Measurements from ENCODE around the gene RBP2. TPM values are rescaled to one million over a fixed set of nuclear protein-coding genes. Genes with fewer than 3 reads are reported as not detected.
A peak's percentile ranks its signal among the peaks of the same experiment; 100 is the strongest.

RBP2 gene
- total and polyA plus RNA-seq, 9 of the 15 experiments (the other 6 are each of a cell fraction or from before 2014, with no cell fraction given): not detected

DNA sequence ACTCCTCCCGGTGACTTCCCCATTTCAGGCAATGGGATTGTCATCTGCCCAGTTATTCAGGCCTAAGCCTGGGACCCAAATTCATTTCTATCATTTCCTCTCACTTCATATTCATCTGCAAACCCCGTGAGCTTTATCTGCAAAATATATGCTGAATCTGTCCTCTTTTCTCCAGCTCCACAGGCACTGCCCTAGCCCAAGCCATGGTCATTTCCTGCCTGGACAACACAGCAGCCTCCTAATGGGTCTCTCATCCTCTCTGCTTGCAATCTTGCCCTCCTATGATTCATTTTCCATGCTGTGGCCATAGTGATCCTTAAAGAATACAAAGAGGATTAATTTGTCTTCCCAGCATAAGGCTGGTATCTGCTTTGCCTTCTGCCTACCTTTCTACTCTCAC lies 6.1 kb downstream of the RBP2 start:
- no peak overlapping the region for H2AFZ ChIP-seq (ENCODE audit: low read depth, low read length)
- WGBS (ENCODE audit: insufficient coverage, low coverage, missing lambda C conversion rate): 3% methylated on average over 2 of the region's 2 CpGs
- intact Hi-C loops (cut with micrococcal nuclease): no loop called here
- H3K27ac ChIP-seq (ENCODE audit: extremely low read depth, low read depth, low read length): no peak overlapping the region
- BruUV-seq (replicated peaks): no TSS peak
- H4K20me1 ChIP-seq (replicated peaks; ENCODE audit: control insufficient read depth, insufficient read depth, low read length): 0 out of 2 replicates have a peak, but pooled peaks cover 2% of the 10 kb centered on the region
- no peak for ATAC-seq
- H3K4me3 ChIP-seq: no peak overlapping the region
- in situ Hi-C loops (cut with MboI): no loop called here
- ChIA-PET CTCF (ENCODE audit: low intra/inter-chr PET ratio) (no interaction called here), POLR2A (interaction anchor here (0.9 kb wide), 1 partner anchor 25 kb away, joined by 3 read pairs; no protein-coding TSS in a partner anchor)
- no peak for FAIRE-seq
- H3K9me3 ChIP-seq (replicated peaks; ENCODE audit: control insufficient read depth, insufficient read depth, low read depth, low read length): no peaks in the 10 kb centered on the region
- TF ChIP-seq SMAD2 (IDR thresholded peaks at IDR 0.05; ENCODE audit: low read depth, low read length) (no peak), SPI1 (IDR thresholded peaks at IDR 0.05; ENCODE audit: borderline replicate concordance, low read depth, low read length) (peak; percentile 28; the same call in 1 of the 2 replicates)
- H3K27me3 ChIP-seq (ENCODE audit: control insufficient read depth in 2 of 2, insufficient read depth in 2 of 2, low read length in 2 of 2): peaks cover 0 to 12% of the 10 kb centered on the region in 2 experiments; a peak in 2 of 5 replicates
- no peaks in the 10 kb centered on the region for H3K79me2 ChIP-seq (ENCODE audit: control insufficient read depth, insufficient read depth, low read length)
- no peak for DNase-seq (ENCODE audit: extremely low read depth in 1 of 4, low spot score in 3 of 4)
- no peaks in the 10 kb centered on the region for H3K9me1 ChIP-seq (ENCODE audit: control insufficient read depth, insufficient read depth, low read length)
- H3K36me3 ChIP-seq (ENCODE audit: control insufficient read depth, insufficient read depth, low read length): no peaks in the 10 kb centered on the region
- H3K9ac ChIP-seq (ENCODE audit: insufficient read depth in 1 of 2, low read depth in 2 of 2, low read length in 2 of 2): no peak overlapping the region
- H3K4me2 ChIP-seq (ENCODE audit: insufficient read depth, low read length): no peak overlapping the region
- H3K4me1 ChIP-seq (replicated peaks in 1 of 2; ENCODE audit: control insufficient read depth in 2 of 2, insufficient read depth in 2 of 2, low read length in 2 of 2): no peaks in the 10 kb centered on the region

DNA sequence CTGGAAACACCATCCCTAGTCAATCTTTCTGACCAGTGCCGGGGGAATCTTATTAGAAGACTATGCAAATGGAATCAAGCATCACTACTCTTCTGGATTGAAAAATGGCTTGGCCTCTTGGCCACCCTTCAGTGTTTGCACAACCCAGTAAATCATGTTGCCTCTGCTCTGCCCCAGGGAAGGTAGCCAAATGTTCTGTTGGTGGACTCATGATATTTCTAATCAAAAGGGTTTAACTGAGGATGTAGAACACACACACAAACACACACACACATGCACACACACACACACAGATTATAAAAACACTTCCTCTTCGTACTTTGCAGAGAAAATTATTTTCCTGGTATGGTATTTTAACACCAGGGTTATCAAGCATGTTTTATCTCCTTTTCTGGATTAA lies 7.9 kb downstream of the RBP2 start:
- Histone ChIP-seq H3K36me3 (ENCODE audit: control insufficient read depth, insufficient read depth, low read length) (no peaks in the 10 kb centered on the region), H3K9me3 (replicated peaks; ENCODE audit: control insufficient read depth, insufficient read depth, low read depth, low read length) (no peaks in the 10 kb centered on the region), H2AFZ (ENCODE audit: low read depth, low read length) (no peak overlapping the region), H4K20me1 (replicated peaks; ENCODE audit: control insufficient read depth, insufficient read depth, low read length) (0 out of 2 replicates have a peak, but pooled peaks cover 2% of the 10 kb centered on the region), H3K27me3 (ENCODE audit: control insufficient read depth in 2 of 2, insufficient read depth in 2 of 2, low read length in 2 of 2) (peaks cover 2 to 12% of the 10 kb centered on the region in 2 experiments; a peak in 2 of 5 replicates), H3K4me2 (ENCODE audit: insufficient read depth, low read length) (no peak overlapping the region), H3K27ac (ENCODE audit: extremely low read depth, low read depth, low read length) (no peak overlapping the region), H3K9me1 (ENCODE audit: control insufficient read depth, insufficient read depth, low read length) (no peaks in the 10 kb centered on the region), H3K79me2 (ENCODE audit: control insufficient read depth, insufficient read depth, low read length) (no peaks in the 10 kb centered on the region), H3K4me3 (no peak overlapping the region), H3K9ac (ENCODE audit: insufficient read depth in 1 of 2, low read depth in 2 of 2, low read length in 2 of 2) (no peak overlapping the region), H3K4me1 (replicated peaks in 1 of 2; ENCODE audit: control insufficient read depth in 2 of 2, insufficient read depth in 2 of 2, low read length in 2 of 2) (no peaks in the 10 kb centered on the region)
- ATAC-seq: no peak
- 3% methylated on average over 2 of the region's 2 CpGs for WGBS (ENCODE audit: insufficient coverage, low coverage, missing lambda C conversion rate)
- intact Hi-C loops (cut with micrococcal nuclease) (no loop called here), in situ Hi-C loops (cut with MboI) (no loop called here)
- TF ChIP-seq KAT2B (IDR thresholded peaks at IDR 0.05; ENCODE audit: low read depth, low read length) (no peak), SREBF1 (IDR thresholded peaks at IDR 0.05; ENCODE audit: borderline replicate concordance, low read depth, low read length) (no peak), WHSC1 (IDR thresholded peaks at IDR 0.05; ENCODE audit: low read length) (no peak), ZNF146 (CRISPR knock-in tag; IDR thresholded peaks at IDR 0.05; ENCODE audit: unreplicated experiment) (no peak), PTBP1 (IDR thresholded peaks at IDR 0.05; ENCODE audit: low read depth, low read length) (no peak), MIER1 (IDR thresholded peaks at IDR 0.05; ENCODE audit: low read depth) (no peak), ZNF184 (CRISPR knock-in tag; IDR thresholded peaks at IDR 0.05) (no peak), ZNF282 (CRISPR knock-in tag; IDR thresholded peaks at IDR 0.05) (no peak), CREM (IDR thresholded peaks at IDR 0.05; ENCODE audit: low read depth) (no peak), ZNF384 (IDR thresholded peaks at IDR 0.05; ENCODE audit: low read depth, low read length) (no peak), NCOA1 (IDR thresholded peaks at IDR 0.05; ENCODE audit: low read depth) (no peak), ASH1L (IDR thresholded peaks at IDR 0.05; ENCODE audit: borderline replicate concordance, low read depth, partially characterized antibody) (no peak), PHB (CRISPR knock-in tag; IDR thresholded peaks at IDR 0.05) (no peak), DNMT1 (IDR thresholded peaks at IDR 0.05) (no peak), ZNF830 (CRISPR knock-in tag; IDR thresholded peaks at IDR 0.05) (no peak), ZNF124 (CRISPR knock-in tag; IDR thresholded peaks at IDR 0.05) (no peak)
- DNase-seq (ENCODE audit: extremely low read depth in 1 of 4, low spot score in 3 of 4): no peak
- ChIA-PET POLR2A (interaction anchor here (0.7 kb wide), 1 partner anchor 20 kb away, joined by 4 read pairs; no protein-coding TSS in a partner anchor), CTCF (ENCODE audit: low intra/inter-chr PET ratio) (no interaction called here)
- no TSS peak for BruUV-seq (replicated peaks)
- no peak for FAIRE-seq

All from K562 (cell line).